Esophagus muscularis mucosa (tissue), 4 donors: ENCODE results near the gene ADAMTS17. TPM values are rescaled to one million over a fixed set of nuclear protein-coding genes. Genes with fewer than 3 reads are reported as not detected.

Experiments
- DNase-seq: peaks from one replicate; pipeline ENCODE4 v3.0.0-alpha.2; 2017; ENCODE audit errors: extremely low spot score
- H3K27ac ChIP-seq, 4 donors: fragments of 200-600 bp; sonication (generic); replicated peaks in 1 of 4; 1 replicate in 3 of 4; 2 replicates in 1 of 4; pipeline ENCODE4 v1.5.1; 2016 to 2019; ENCODE audit warnings: mild to moderate bottlenecking in 1 of 4
- H3K27me3 ChIP-seq, 4 donors: fragments of 200-600 bp; sonication (generic); one replicate each; pipeline versions ENCODE4 v1.5.1 to v1.6.0; 2016 to 2019
- H3K36me3 ChIP-seq, 4 donors: fragments of 200-600 bp; sonication (generic); one replicate each; pipeline ENCODE4 v1.5.1; 2016 to 2019
- H3K4me1 ChIP-seq, 4 donors: fragments of 200-600 bp; sonication (generic); one replicate each; pipeline ENCODE4 v1.5.1; 2016 to 2019
- H3K4me3 ChIP-seq, 4 donors: fragments of 200-600 bp; sonication (generic); 1 replicate in 2 of 4; 2 replicates in 2 of 4; pipeline ENCODE4 v1.5.1; 2016 to 2019; ENCODE audit warnings: mild to moderate bottlenecking in 4 of 4, moderate library complexity in 1 of 4
- H3K9me3 ChIP-seq, 4 donors: fragments of 200-600 bp; sonication (generic); 1 replicate in 3 of 4; 2 replicates in 1 of 4; pipeline ENCODE4 v1.5.1; 2016 to 2019
- EP300 ChIP-seq: sonication (generic); formaldehyde crosslinking; IDR thresholded peaks from one replicate; pipeline ENCODE4 v1.6.1; 2017; ENCODE audit warnings: antibody characterized with exemption
- POLR2A ChIP-seq: fragments of 450-650 bp; IDR thresholded peaks from one replicate; pipeline ENCODE4 v1.6.1; 2017; ENCODE audit warnings: antibody characterized with exemption, moderate library complexity, mild to moderate bottlenecking, low read depth
- POLR2AphosphoS5 ChIP-seq, 2 donors: sonication (generic); formaldehyde crosslinking; IDR thresholded peaks; one replicate each; pipeline ENCODE4 v1.6.1; 2017; ENCODE audit warnings: antibody characterized with exemption in 2 of 2
- WGBS: methylation state at CpG from one replicate; pipeline ENCODE4 v1.1.5; 2018; 5-methylcytosine and 5-hydroxymethylcytosine counted together
- intact Hi-C: fragments of 100-400 bp; cut with DNase I; formaldehyde crosslinking; loops from one replicate; pipeline ENCODE4 v1.15.1; 2023
- total RNA-seq, 4 donors: library from RNA; depleted of rRNA; stranded (reverse); fragments of >200 nt; gene quantifications; one replicate each; pipeline versions ENCODE4 v1.1.0 to v1.2.1, GENCODE V29; 2016
- TF ChIP-seq, protein P1 (sequence below), 3 experiments: fragments of 200-600 bp in 2 of 3; fragments of 450-650 bp in 1 of 3; sonication (generic) in 2 of 3; IDR thresholded peaks; one replicate each; pipeline ENCODE4 v1.5.1; 2017 to 2019; ENCODE audit warnings: antibody characterized with exemption in 3 of 3, mild to moderate bottlenecking in 2 of 3, moderate library complexity in 1 of 3

The ADAMTS17 gene, protein sequence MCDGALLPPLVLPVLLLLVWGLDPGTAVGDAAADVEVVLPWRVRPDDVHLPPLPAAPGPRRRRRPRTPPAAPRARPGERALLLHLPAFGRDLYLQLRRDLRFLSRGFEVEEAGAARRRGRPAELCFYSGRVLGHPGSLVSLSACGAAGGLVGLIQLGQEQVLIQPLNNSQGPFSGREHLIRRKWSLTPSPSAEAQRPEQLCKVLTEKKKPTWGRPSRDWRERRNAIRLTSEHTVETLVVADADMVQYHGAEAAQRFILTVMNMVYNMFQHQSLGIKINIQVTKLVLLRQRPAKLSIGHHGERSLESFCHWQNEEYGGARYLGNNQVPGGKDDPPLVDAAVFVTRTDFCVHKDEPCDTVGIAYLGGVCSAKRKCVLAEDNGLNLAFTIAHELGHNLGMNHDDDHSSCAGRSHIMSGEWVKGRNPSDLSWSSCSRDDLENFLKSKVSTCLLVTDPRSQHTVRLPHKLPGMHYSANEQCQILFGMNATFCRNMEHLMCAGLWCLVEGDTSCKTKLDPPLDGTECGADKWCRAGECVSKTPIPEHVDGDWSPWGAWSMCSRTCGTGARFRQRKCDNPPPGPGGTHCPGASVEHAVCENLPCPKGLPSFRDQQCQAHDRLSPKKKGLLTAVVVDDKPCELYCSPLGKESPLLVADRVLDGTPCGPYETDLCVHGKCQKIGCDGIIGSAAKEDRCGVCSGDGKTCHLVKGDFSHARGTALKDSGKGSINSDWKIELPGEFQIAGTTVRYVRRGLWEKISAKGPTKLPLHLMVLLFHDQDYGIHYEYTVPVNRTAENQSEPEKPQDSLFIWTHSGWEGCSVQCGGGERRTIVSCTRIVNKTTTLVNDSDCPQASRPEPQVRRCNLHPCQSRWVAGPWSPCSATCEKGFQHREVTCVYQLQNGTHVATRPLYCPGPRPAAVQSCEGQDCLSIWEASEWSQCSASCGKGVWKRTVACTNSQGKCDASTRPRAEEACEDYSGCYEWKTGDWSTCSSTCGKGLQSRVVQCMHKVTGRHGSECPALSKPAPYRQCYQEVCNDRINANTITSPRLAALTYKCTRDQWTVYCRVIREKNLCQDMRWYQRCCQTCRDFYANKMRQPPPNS
- 10 to 100 TPM in 1 of 4 donors, 1 to 10 TPM in 3; 5.3 to 12.0 (median 6.6) TPM for total RNA-seq

DNA sequence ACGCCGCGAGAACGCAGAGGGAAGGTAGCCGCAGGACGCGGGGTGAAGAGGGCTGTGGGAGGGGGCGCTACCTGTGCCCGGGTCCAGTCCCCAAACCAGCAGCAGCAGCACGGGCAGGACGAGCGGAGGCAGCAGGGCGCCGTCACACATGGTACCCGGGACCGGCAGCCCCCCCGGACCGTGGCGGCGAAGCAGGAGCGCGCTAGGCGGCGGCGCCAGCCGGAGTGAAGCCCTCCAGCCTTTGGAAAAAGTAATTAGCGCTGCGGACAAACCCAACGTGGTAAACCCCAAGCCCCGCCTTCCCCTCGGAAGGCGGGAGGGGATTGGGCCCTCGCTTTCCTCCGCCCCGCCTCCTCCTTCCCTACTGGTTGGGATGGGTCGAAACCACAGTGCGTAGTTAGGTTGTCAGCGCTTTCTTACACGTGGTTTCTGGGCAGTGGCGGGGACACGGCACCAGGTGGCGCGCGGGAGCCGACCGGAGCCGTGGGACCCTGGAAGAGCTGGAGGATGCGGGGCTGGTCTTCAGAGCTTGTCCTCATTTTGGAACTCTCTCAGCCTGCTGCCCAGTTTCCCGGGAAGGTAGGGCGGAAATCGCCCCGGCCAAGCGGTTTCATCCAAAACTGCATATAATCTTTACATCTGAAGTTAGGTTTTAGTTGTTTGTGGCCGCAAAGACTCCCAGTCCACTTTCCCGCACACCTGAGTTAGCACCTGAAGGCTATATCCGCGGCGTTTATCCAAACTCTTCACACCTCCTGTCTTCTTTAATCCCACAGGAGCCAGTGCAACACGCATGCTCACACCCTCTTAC, at the start of gene ADAMTS17:
ADAMTS17 (minus strand) TSS at position 226 of the 811 bp plus-strand sequence; CDS start at position 150, 76 bp downstream.
- Histone ChIP-seq H3K9me3 (no peaks in the 10 kb centered on the region), H3K36me3 (no peaks in the 10 kb centered on the region), H3K27ac (peak within 1 kb of the TSS; percentile 78 to 93 (median 88)), H3K27me3 (peaks cover 0 to 6% (median 0%) of the 10 kb centered on the region in 4 donors), H3K4me3 (peak within 1 kb of the TSS; percentile 77 to 89 (median 82)), H3K4me1 (peaks cover 4 to 37% (median 31%) of the 10 kb centered on the region in 4 donors)
- 7% methylated on average over 28 of the region's 59 CpGs for WGBS
- no peak for TF ChIP-seq EP300
- TF ChIP-seq POLR2A: peak; percentile 77
- TF ChIP-seq, protein P1, sequence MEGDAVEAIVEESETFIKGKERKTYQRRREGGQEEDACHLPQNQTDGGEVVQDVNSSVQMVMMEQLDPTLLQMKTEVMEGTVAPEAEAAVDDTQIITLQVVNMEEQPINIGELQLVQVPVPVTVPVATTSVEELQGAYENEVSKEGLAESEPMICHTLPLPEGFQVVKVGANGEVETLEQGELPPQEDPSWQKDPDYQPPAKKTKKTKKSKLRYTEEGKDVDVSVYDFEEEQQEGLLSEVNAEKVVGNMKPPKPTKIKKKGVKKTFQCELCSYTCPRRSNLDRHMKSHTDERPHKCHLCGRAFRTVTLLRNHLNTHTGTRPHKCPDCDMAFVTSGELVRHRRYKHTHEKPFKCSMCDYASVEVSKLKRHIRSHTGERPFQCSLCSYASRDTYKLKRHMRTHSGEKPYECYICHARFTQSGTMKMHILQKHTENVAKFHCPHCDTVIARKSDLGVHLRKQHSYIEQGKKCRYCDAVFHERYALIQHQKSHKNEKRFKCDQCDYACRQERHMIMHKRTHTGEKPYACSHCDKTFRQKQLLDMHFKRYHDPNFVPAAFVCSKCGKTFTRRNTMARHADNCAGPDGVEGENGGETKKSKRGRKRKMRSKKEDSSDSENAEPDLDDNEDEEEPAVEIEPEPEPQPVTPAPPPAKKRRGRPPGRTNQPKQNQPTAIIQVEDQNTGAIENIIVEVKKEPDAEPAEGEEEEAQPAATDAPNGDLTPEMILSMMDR (IDR thresholded peaks at IDR 0.05): peak; percentile 96 to 97 (median 97)
- peak; percentile 94 to 96 for TF ChIP-seq POLR2AphosphoS5 (IDR thresholded peaks at IDR 0.05)
- intact Hi-C loops: no loop called here
- DNase-seq: peak; percentile 99

DNA sequence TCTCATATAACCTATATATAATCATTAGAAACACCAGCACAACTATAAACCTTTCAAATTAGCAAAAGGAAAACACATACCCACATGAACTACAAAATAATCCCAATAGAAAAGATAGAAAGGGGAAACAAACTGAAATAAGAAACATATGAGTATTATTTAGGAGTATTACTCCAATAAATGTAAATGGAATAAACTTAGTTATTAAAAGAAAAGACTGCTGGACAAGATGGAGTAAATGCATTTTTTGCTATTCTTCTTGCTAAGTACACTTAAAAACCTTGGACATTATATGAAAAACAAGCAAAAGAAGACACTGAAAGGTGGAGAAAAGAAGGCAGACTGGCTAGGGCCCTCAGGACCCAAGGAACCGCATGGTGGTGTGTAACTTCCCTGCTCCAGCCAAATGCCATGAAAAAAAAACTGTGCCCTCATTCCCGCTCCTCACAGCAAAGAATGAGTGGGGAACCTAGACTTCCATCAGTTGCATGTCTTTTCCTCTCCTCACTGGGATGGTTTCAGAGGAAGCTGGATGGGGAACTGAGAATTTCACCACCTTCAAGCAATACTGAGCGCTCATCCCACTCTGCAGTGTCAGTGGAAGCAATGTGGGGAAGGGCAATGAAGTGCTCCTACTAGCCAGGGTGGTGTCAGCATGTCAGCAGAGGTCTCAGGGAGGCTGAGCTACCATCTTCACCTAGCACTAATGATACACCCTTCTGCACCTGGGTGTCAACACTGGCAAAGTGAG, 43.7 kb upstream of the ADAMTS17 start:
- TF ChIP-seq, protein P1 (IDR thresholded peaks at IDR 0.05): no peak
- TF ChIP-seq POLR2A (no peak), EP300 (no peak), POLR2AphosphoS5 (IDR thresholded peaks at IDR 0.05) (no peak)
- Histone ChIP-seq H3K4me1 (no peaks in the 10 kb centered on the region), H3K4me3 (no peak overlapping the region), H3K27me3 (no peaks in the 10 kb centered on the region), H3K27ac (no peak overlapping the region), H3K9me3 (peaks cover 0 to 35% (median 24%) of the 10 kb centered on the region in 4 donors), H3K36me3 (peaks cover 0 to 10% (median 0%) of the 10 kb centered on the region in 4 donors)
- WGBS: 86% methylated on average over 3 of the region's 3 CpGs
- intact Hi-C loops: no loop called here
- DNase-seq: no peak

DNA sequence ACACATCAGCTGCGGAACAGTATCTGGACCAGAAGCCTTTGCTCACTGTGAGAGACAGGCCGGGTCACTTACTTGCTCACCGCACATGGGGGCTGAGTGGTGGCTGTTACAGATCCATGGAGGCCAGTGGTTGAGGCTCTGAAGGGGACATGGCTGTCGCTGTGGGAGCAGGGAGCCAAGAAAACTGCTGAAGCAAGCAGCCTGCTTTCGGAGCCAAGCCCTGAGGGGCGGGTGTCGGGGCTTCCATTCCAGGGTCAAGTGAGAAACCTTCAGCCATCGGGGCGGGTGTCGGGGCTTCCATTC, 42.3 kb upstream of the ADAMTS17 start:
- DNase-seq: no peak
- Histone ChIP-seq H3K36me3 (peaks cover 0 to 10% (median 0%) of the 10 kb centered on the region in 4 donors), H3K4me1 (no peaks in the 10 kb centered on the region), H3K4me3 (no peak overlapping the region), H3K9me3 (peaks cover 0 to 40% (median 27%) of the 10 kb centered on the region in 4 donors), H3K27me3 (no peaks in the 10 kb centered on the region), H3K27ac (no peak overlapping the region)
- no peak for TF ChIP-seq POLR2AphosphoS5 (IDR thresholded peaks at IDR 0.05)
- TF ChIP-seq, protein P1 (IDR thresholded peaks at IDR 0.05): peak in 1 of 3 experiments; percentile 14
- 81% methylated on average over 9 of the region's 10 CpGs for WGBS
- intact Hi-C loops: loop anchor here (5.0 kb wide), 1 partner anchor 37 kb away; no protein-coding TSS in a partner anchor
